K562 (cell line): ENCODE data around the gene MAP4K4.
A peak's percentile ranks its signal among the peaks of the same experiment; 100 is the strongest.

Experiments
- CGGBP1 ChIP-seq: fragments of 250-450 bp; sonication (Bioruptor Pico); IDR thresholded peaks from 2 replicates; pipeline ENCODE4 v1.9.0; 2021; ENCODE audit warnings: mild to moderate bottlenecking
- DPF2 ChIP-seq: fragments of 450-650 bp; IDR thresholded peaks from 2 replicates; pipeline ENCODE4 v1.6.1; 2016
- EZH2 ChIP-seq: IDR thresholded peaks from 2 replicates; pipeline ENCODE4 v1.6.1; 2012; ENCODE audit warnings: low read depth, mild to moderate bottlenecking, inconsistent platforms, low read length, borderline replicate concordance
- JUND ChIP-seq, 2 experiments: IDR thresholded peaks; 2 replicates in 1 of 2; 3 replicates in 1 of 2; pipeline ENCODE4 v1.6.1; 2011; ENCODE audit warnings: borderline replicate concordance in 2 of 2, low read depth in 2 of 2, low read length in 2 of 2, improper control_type of control experiment in 1 of 2, missing biosample characterization in 1 of 2, missing genetic modification characterization in 1 of 2, missing genetic modification reagents in 1 of 2
- MAZ ChIP-seq, 2 experiments: fragments of 450-650 bp in 1 of 2; sonication (generic) in 1 of 2; formaldehyde crosslinking; IDR thresholded peaks in 1 of 2; conservative IDR thresholded peaks in 1 of 2; 2 replicates each; pipeline versions ENCODE4 v1.4.0 to v1.5.0; 2020; ENCODE audit warnings: mild to moderate bottlenecking in 1 of 2, missing genetic modification reagents in 1 of 2
- NR2C1 ChIP-seq, 2 experiments: fragments of 450-650 bp; IDR thresholded peaks; 2 replicates each; pipeline ENCODE4 v1.6.1; 2017; ENCODE audit warnings: mild to moderate bottlenecking in 2 of 2, antibody characterized with exemption in 1 of 2, inconsistent platforms in 1 of 2, missing compliant biosample characterization in 1 of 2, missing genetic modification characterization in 1 of 2
- POLR2A ChIP-seq: fragments of 450-650 bp; conservative IDR thresholded peaks from 2 replicates; pipeline ENCODE4 v1.6.1; 2016
- USF2 ChIP-seq: sonication (generic); formaldehyde crosslinking; IDR thresholded peaks from 2 replicates; pipeline ENCODE4 v1.5.0; 2020; ENCODE audit warnings: missing genetic modification reagents
- ZNF274 ChIP-seq: IDR thresholded peaks from 2 replicates; pipeline ENCODE4 v1.6.1; 2011; ENCODE audit warnings: low read depth, mild to moderate bottlenecking, low read length, moderate library complexity, borderline replicate concordance

GRCh38 chr2:101831351-101831865 is 133.9 kb downstream of the MAP4K4 start:
- TF ChIP-seq POLR2A (no peak), EZH2 (no peak), MAZ (CRISPR knock-in tag; conservative IDR thresholded peaks at IDR 0.05 in 1 of 2, IDR thresholded peaks at IDR 0.05 in 1 of 2) (peak in 1 of 2 experiments; percentile 37; a peak in 1 of 4 replicates), DPF2 (0 out of 2 replicates have a peak, but pooled peaks have one; percentile 27), NR2C1 (IDR thresholded peaks at IDR 0.05) (no peak), NR2C1 (tag; IDR thresholded peaks at IDR 0.05) (no peak), CGGBP1 (CRISPR knock-in tag) (no peak), USF2 (CRISPR knock-in tag) (no peak), ZNF274 (no peak), JUND (IDR thresholded peaks at IDR 0.05; ENCODE audit: borderline replicate concordance, low read depth, low read length) (no peak), JUND (tag; IDR thresholded peaks at IDR 0.05; ENCODE audit: borderline replicate concordance, low read depth, low read length) (peak; percentile 34; the same call in 1 of the 3 replicates)
